Measurements from ENCODE around the gene ZCCHC17. TPM values are rescaled to one million over a fixed set of nuclear protein-coding genes. Genes with fewer than 3 reads are reported as not detected.
"Not testable (repeated sequence)": the region's sequence is repeated elsewhere in the genome, so short reads cannot be mapped to it uniquely, and the experiment has no call there.

The ZCCHC17 gene
- total RNA-seq, 2 experiments from 2014 or later, result 25.9 to 27.9 TPM

- ATAC-seq (no peak), DNase-seq (no peak)
- H3K4me1 Mint-ChIP-seq (ENCODE audit: low read depth), result peaks cover 2% of the 10 kb centered on the region
- CTCF ChIA-PET, result interaction anchor here (1.0 kb wide), 2 partner anchors 8 to 277 kb away, joined by 3 to 4 read pairs; no protein-coding TSS in a partner anchor
- H3K9me3 Mint-ChIP-seq (ENCODE audit: insufficient read depth), result no peaks in the 10 kb centered on the region
- H3K4me3 Mint-ChIP-seq, result no peak overlapping the region
- H3K27ac Mint-ChIP-seq, result no peak overlapping the region
- peaks cover 53% of the 10 kb centered on the region for H3K36me3 Mint-ChIP-seq (ENCODE audit: low read depth)
- no peaks in the 10 kb centered on the region for H3K27me3 Mint-ChIP-seq (ENCODE audit: low read depth)
- POLR2A ChIA-PET, result no interaction called here
Measured at GRCh38 chr1:31272369-31272768, 24.5 kb upstream of the ZCCHC17 start.

GRCh38 chr1:31273619-31274018 lies 23.2 kb upstream of the ZCCHC17 start:
- Mint-ChIP-seq H3K4me3 (no peak overlapping the region), H3K27ac (peak overlapping the region; percentile 52), H3K36me3 (ENCODE audit: low read depth) (peaks cover 55% of the 10 kb centered on the region), H3K27me3 (ENCODE audit: low read depth) (no peaks in the 10 kb centered on the region), H3K4me1 (ENCODE audit: low read depth) (peaks cover 2% of the 10 kb centered on the region), H3K9me3 (ENCODE audit: insufficient read depth) (no peaks in the 10 kb centered on the region)
- DNase-seq (no peak), ATAC-seq (no peak)
- ChIA-PET POLR2A (no interaction called here), CTCF (interaction anchor here (1.0 kb wide), 1 partner anchor 10 kb away, joined by 3 read pairs; no protein-coding TSS in a partner anchor)

- H3K27me3 Mint-ChIP-seq (ENCODE audit: low read depth); H3K9me3 Mint-ChIP-seq (ENCODE audit: insufficient read depth); ATAC-seq; DNase-seq; H3K4me3 Mint-ChIP-seq; H3K27ac Mint-ChIP-seq; POLR2A ChIA-PET; H3K4me1 Mint-ChIP-seq (ENCODE audit: low read depth): not testable (repeated sequence)
- peaks cover 59% of the 10 kb centered on the region for H3K36me3 Mint-ChIP-seq (ENCODE audit: low read depth)
- CTCF ChIA-PET, result interaction anchor here (1.4 kb wide), 1 partner anchor 112 kb away, joined by 4 read pairs; no protein-coding TSS in a partner anchor
Measured at GRCh38 chr1:31282426-31282825, 14.4 kb upstream of the ZCCHC17 start.

GRCh38 chr1:31287791-31288190 lies 9.0 kb upstream of the ZCCHC17 start:
- CTCF ChIA-PET, result interaction anchor here (1.2 kb wide), 1 partner anchor 9 kb away, joined by 4 read pairs; the partner anchor contains the start of genes SNRNP40 and ZCCHC17
- H3K9me3 Mint-ChIP-seq (ENCODE audit: insufficient read depth); H3K4me3 Mint-ChIP-seq; H3K27me3 Mint-ChIP-seq (ENCODE audit: low read depth); DNase-seq; ATAC-seq; POLR2A ChIA-PET; H3K27ac Mint-ChIP-seq; H3K4me1 Mint-ChIP-seq (ENCODE audit: low read depth): not testable (repeated sequence)
- H3K36me3 Mint-ChIP-seq (ENCODE audit: low read depth), result peaks cover 57% of the 10 kb centered on the region

GRCh38 chr1:31289021-31289420 lies 7.8 kb upstream of the ZCCHC17 start:
- Mint-ChIP-seq H3K27me3 (ENCODE audit: low read depth) (no peaks in the 10 kb centered on the region), H3K4me1 (ENCODE audit: low read depth) (no peaks in the 10 kb centered on the region), H3K27ac (no peak overlapping the region), H3K36me3 (ENCODE audit: low read depth) (peaks cover 59% of the 10 kb centered on the region), H3K4me3 (no peak overlapping the region), H3K9me3 (ENCODE audit: insufficient read depth) (no peaks in the 10 kb centered on the region)
- ChIA-PET POLR2A (no interaction called here), CTCF (interaction anchor here (0.9 kb wide), 1 partner anchor 13 kb away, joined by 4 read pairs; no protein-coding TSS in a partner anchor)
- DNase-seq (no peak), ATAC-seq (no peak)

GRCh38 chr1:31295874-31296485 lies 852 bp upstream of the ZCCHC17 start:
- Mint-ChIP-seq H3K4me3 (no peak overlapping the region), H3K27ac (no peak overlapping the region), H3K36me3 (ENCODE audit: low read depth) (peaks cover 41% of the 10 kb centered on the region), H3K27me3 (ENCODE audit: low read depth) (no peaks in the 10 kb centered on the region), H3K9me3 (ENCODE audit: insufficient read depth) (no peaks in the 10 kb centered on the region), H3K4me1 (ENCODE audit: low read depth) (peaks cover 27% of the 10 kb centered on the region)
- ChIA-PET CTCF (interaction anchor here (0.7 to 1.4 kb wide), 3 partner anchors 12 to 98 kb away, joined by 4 to 6 read pairs (median 4); no protein-coding TSS in a partner anchor), POLR2A (interaction anchor here (0.5 to 1.5 kb wide), 5 partner anchors 12 to 349 kb away, joined by 3 to 5 read pairs (median 4); partner anchors contain the start of genes FABP3 and PEF1)
- no peak for ATAC-seq
- no peak for DNase-seq

GRCh38 chr1:31297277-31298247 lies 730 bp downstream of the ZCCHC17 start:
- H3K4me3 Mint-ChIP-seq, result no peak overlapping the region

GRCh38 chr1:31299365-31299764 lies 2.5 kb downstream of the ZCCHC17 start:
- H3K36me3 Mint-ChIP-seq (ENCODE audit: low read depth), result peaks cover 17% of the 10 kb centered on the region
- H3K4me3 Mint-ChIP-seq, result no peak overlapping the region
- H3K27me3 Mint-ChIP-seq (ENCODE audit: low read depth), result no peaks in the 10 kb centered on the region
- no peaks in the 10 kb centered on the region for H3K9me3 Mint-ChIP-seq (ENCODE audit: insufficient read depth)
- ChIA-PET CTCF (no interaction called here), POLR2A (no interaction called here)
- H3K4me1 Mint-ChIP-seq (ENCODE audit: low read depth), result peaks cover 27% of the 10 kb centered on the region
- DNase-seq (no peak), ATAC-seq (no peak)
- H3K27ac Mint-ChIP-seq, result no peak overlapping the region

More at GRCh38 chr1:31297277-31298247, 730 bp downstream of the ZCCHC17 start:
- DNase-seq (no peak), ATAC-seq (no peak)
- CTCF ChIA-PET, result interaction anchor here (0.6 to 1.4 kb wide), 4 partner anchors 10 to 114 kb away, joined by 4 to 6 read pairs (median 4); no protein-coding TSS in a partner anchor
- H3K9me3 Mint-ChIP-seq (ENCODE audit: insufficient read depth), result no peaks in the 10 kb centered on the region
- no peaks in the 10 kb centered on the region for H3K27me3 Mint-ChIP-seq (ENCODE audit: low read depth)
- peaks cover 27% of the 10 kb centered on the region for H3K4me1 Mint-ChIP-seq (ENCODE audit: low read depth)
- peaks cover 30% of the 10 kb centered on the region for H3K36me3 Mint-ChIP-seq (ENCODE audit: low read depth)
- H3K27ac Mint-ChIP-seq, result no peak overlapping the region
- POLR2A ChIA-PET, result interaction anchor here (0.5 to 1.6 kb wide), 12 partner anchors 9 to 1061 kb away, joined by 3 to 5 read pairs (median 4); partner anchors contain the start of genes FABP3 and PEF1

GRCh38 chr1:31300193-31300592 lies 3.4 kb downstream of the ZCCHC17 start:
- Mint-ChIP-seq H3K27me3 (ENCODE audit: low read depth) (no peaks in the 10 kb centered on the region), H3K36me3 (ENCODE audit: low read depth) (peaks cover 12% of the 10 kb centered on the region), H3K4me1 (ENCODE audit: low read depth) (peaks cover 23% of the 10 kb centered on the region), H3K9me3 (ENCODE audit: insufficient read depth) (no peaks in the 10 kb centered on the region), H3K4me3 (no peak overlapping the region), H3K27ac (no peak overlapping the region)
- ChIA-PET POLR2A (no interaction called here), CTCF (no interaction called here)
- ATAC-seq (no peak), DNase-seq (no peak)

- CTCF ChIA-PET, result no interaction called here
- Mint-ChIP-seq H3K27me3 (ENCODE audit: low read depth) (no peaks in the 10 kb centered on the region), H3K4me3 (no peak overlapping the region), H3K4me1 (ENCODE audit: low read depth) (peaks cover 19% of the 10 kb centered on the region), H3K36me3 (ENCODE audit: low read depth) (peaks cover 9% of the 10 kb centered on the region), H3K9me3 (ENCODE audit: insufficient read depth) (no peaks in the 10 kb centered on the region), H3K27ac (no peak overlapping the region)
- POLR2A ChIA-PET, result no interaction called here
- DNase-seq, result no peak
- no peak for ATAC-seq
Measured at GRCh38 chr1:31302709-31303441, 6.0 kb downstream of the ZCCHC17 start.

- ATAC-seq, result no peak
- POLR2A ChIA-PET, result interaction anchor here (1.0 kb wide), 1 partner anchor 10 kb away, joined by 4 read pairs; the partner anchor contains the start of genes SNRNP40 and ZCCHC17
- peaks cover 7% of the 10 kb centered on the region for H3K36me3 Mint-ChIP-seq (ENCODE audit: low read depth)
- peaks cover 9% of the 10 kb centered on the region for H3K4me1 Mint-ChIP-seq (ENCODE audit: low read depth)
- no peak overlapping the region for H3K27ac Mint-ChIP-seq
- H3K9me3 Mint-ChIP-seq (ENCODE audit: insufficient read depth), result no peaks in the 10 kb centered on the region
- CTCF ChIA-PET, result no interaction called here
- no peak for DNase-seq
- H3K4me3 Mint-ChIP-seq, result no peak overlapping the region
- H3K27me3 Mint-ChIP-seq (ENCODE audit: low read depth), result no peaks in the 10 kb centered on the region
Measured at GRCh38 chr1:31306278-31306677, 9.4 kb downstream of the ZCCHC17 start.
